OCI-LY1 (cell line): Measurements from ENCODE around the gene CHRM5.
A peak's percentile ranks its signal among the peaks of the same experiment; 100 is the strongest.

ENCODE experiments used
- H2AFZ ChIP-seq: fragments of 200-600 bp; sonication (generic), shearing (Covaris generic); 2 replicates; pipeline ENCODE4 v1.6.0; 2014; ENCODE audit warnings: antibody characterized with exemption, mild to moderate bottlenecking, low read length
- H3F3A ChIP-seq: fragments of 200-600 bp; sonication (generic), shearing (Covaris generic); 2 replicates; pipeline ENCODE4 v1.6.0; 2014; ENCODE audit warnings: mild to moderate bottlenecking, antibody characterized with exemption, low read length, moderate library complexity; ENCODE audit not compliant: insufficient read depth
- H3K27ac ChIP-seq: fragments of 200-600 bp; sonication (generic); 2 replicates; pipeline ENCODE4 v1.5.1; 2014; ENCODE audit warnings: low read length, mixed run types, mild to moderate bottlenecking, low read depth; ENCODE audit not compliant: poor library complexity, severe bottlenecking
- H3K27me3 ChIP-seq: fragments of 200-600 bp; sonication (generic); 2 replicates; pipeline ENCODE4 v1.6.0; 2014; ENCODE audit warnings: antibody characterized with exemption, mild to moderate bottlenecking, low read length, moderate library complexity; ENCODE audit not compliant: insufficient read depth
- H3K36me3 ChIP-seq: fragments of 200-600 bp; sonication (generic); 2 replicates; pipeline ENCODE4 v1.6.1; 2014; ENCODE audit warnings: mild to moderate bottlenecking, antibody characterized with exemption, low read length, moderate library complexity, mixed read lengths; ENCODE audit not compliant: insufficient read depth
- H3K4me1 ChIP-seq: fragments of 200-600 bp; sonication (generic); 2 replicates; pipeline ENCODE4 v1.5.1; 2014; ENCODE audit warnings: mild to moderate bottlenecking, low read length, moderate library complexity; ENCODE audit not compliant: insufficient read depth, severe bottlenecking
- H3K4me2 ChIP-seq: fragments of 200-600 bp; sonication (generic), shearing (Covaris generic); 2 replicates; pipeline ENCODE4 v1.6.1; 2014; ENCODE audit warnings: low read length
- H3K4me3 ChIP-seq: fragments of 200-600 bp; sonication (generic); 2 replicates; pipeline ENCODE4 v1.5.1; 2014; ENCODE audit warnings: low read length, low read depth, mild to moderate bottlenecking, mixed read lengths; ENCODE audit not compliant: poor library complexity, severe bottlenecking
- H3K79me2 ChIP-seq: fragments of 200-600 bp; shearing (Covaris generic); 2 replicates; pipeline ENCODE4 v1.6.1; 2016; ENCODE audit warnings: mixed run types, low read length, mixed read lengths; ENCODE audit not compliant: insufficient read depth
- H3K9ac ChIP-seq: fragments of 200-600 bp; sonication (generic), shearing (Covaris generic); 2 replicates; pipeline ENCODE4 v1.6.1; 2014; ENCODE audit warnings: mild to moderate bottlenecking, low read length, mixed read lengths
- H3K9me2 ChIP-seq: fragments of 200-600 bp; sonication (generic), shearing (Covaris generic); 2 replicates; pipeline ENCODE4 v1.6.1; 2014; ENCODE audit warnings: low read depth, mild to moderate bottlenecking, low read length, mixed read lengths
- H3K9me3 ChIP-seq: fragments of 200-600 bp; shearing (Covaris generic); 2 replicates; pipeline ENCODE4 v1.6.1; 2014; ENCODE audit warnings: low read length, mixed read lengths
- H4K20me1 ChIP-seq: fragments of 200-600 bp; sonication (generic), shearing (Covaris generic); 2 replicates; pipeline ENCODE4 v1.6.0; 2016; ENCODE audit warnings: mild to moderate bottlenecking, low read length; ENCODE audit not compliant: insufficient read depth
- CTCF ChIP-seq: fragments of 200-600 bp; sonication (generic), shearing (Covaris generic); IDR thresholded peaks from 2 replicates; pipeline ENCODE4 v1.5.1; 2017; ENCODE audit warnings: mild to moderate bottlenecking, antibody characterized with exemption, low read length, moderate library complexity, mixed read lengths
- EZH2 ChIP-seq: fragments of 200-600 bp; sonication (generic), shearing (Covaris generic); IDR thresholded peaks from 2 replicates; pipeline ENCODE4 v1.8.0; 2017; ENCODE audit warnings: borderline replicate concordance, mixed run types, mild to moderate bottlenecking, antibody characterized with exemption, low read length, moderate library complexity, mixed read lengths

CHRM5 gene

GRCh38 chr15:34101366-34102174 is 133.3 kb downstream of the CHRM5 start, which contains the start of the genes EMC7 and PGBD4:
Gene EMC7, minus strand, starts transcription at chr15:34101862. Its CDS starts 23 bp downstream, at chr15:34101839.
Gene PGBD4, plus strand, starts transcription at chr15:34102083. Its CDS starts 449 bp downstream, at chr15:34102532.
- H4K20me1 ChIP-seq, result no peaks in the 10 kb centered on the region
- H2AFZ ChIP-seq, result peak within 1 kb of the TSS; percentile 67; the same call in 1 of the 2 replicates
- H3K4me2 ChIP-seq, result peak within 1 kb of the TSS; percentile 99
- H3K4me3 ChIP-seq, result peak within 1 kb of the TSS; percentile 97
- no peaks in the 10 kb centered on the region for H3F3A ChIP-seq
- peaks cover 15% of the 10 kb centered on the region for H3K9me3 ChIP-seq
- peaks cover 24% of the 10 kb centered on the region for H3K4me1 ChIP-seq
- peak within 1 kb of the TSS; percentile 96 for H3K9ac ChIP-seq
- H3K27ac ChIP-seq, result peak within 1 kb of the TSS; percentile 33
- no peaks in the 10 kb centered on the region for H3K27me3 ChIP-seq
- peaks cover 15% of the 10 kb centered on the region for H3K36me3 ChIP-seq
- peaks cover 36% of the 10 kb centered on the region for H3K79me2 ChIP-seq
- TF ChIP-seq EZH2 (no peak), CTCF (no peak)
- no peaks in the 10 kb centered on the region for H3K9me2 ChIP-seq

GRCh38 chr15:34102175-34102925 is 134.1 kb downstream of the CHRM5 start:
- Histone ChIP-seq H2AFZ (peak overlapping the region; percentile 67; the same call in 1 of the 2 replicates), H3K27ac (peak overlapping the region; percentile 18), H3K4me2 (peak overlapping the region; percentile 89), H3K36me3 (peaks cover 15% of the 10 kb centered on the region), H3K4me3 (peak overlapping the region; percentile 97), H3K9me2 (no peaks in the 10 kb centered on the region), H4K20me1 (no peaks in the 10 kb centered on the region), H3K9ac (peak overlapping the region; percentile 73), H3K9me3 (peaks cover 15% of the 10 kb centered on the region), H3F3A (no peaks in the 10 kb centered on the region), H3K79me2 (peaks cover 36% of the 10 kb centered on the region), H3K4me1 (peaks cover 24% of the 10 kb centered on the region), H3K27me3 (no peaks in the 10 kb centered on the region)
- no peak for TF ChIP-seq CTCF

GRCh38 chr15:34106423-34106822 is 138.1 kb downstream of the CHRM5 start:
- Histone ChIP-seq H4K20me1 (no peaks in the 10 kb centered on the region), H3K36me3 (peaks cover 15% of the 10 kb centered on the region), H3K79me2 (peaks cover 1% of the 10 kb centered on the region), H3K4me3 (no peak overlapping the region), H3K9ac (no peak overlapping the region), H2AFZ (no peak overlapping the region), H3K4me2 (no peak overlapping the region), H3K9me2 (no peaks in the 10 kb centered on the region), H3K9me3 (peaks cover 15% of the 10 kb centered on the region), H3K4me1 (peaks cover 8% of the 10 kb centered on the region), H3K27me3 (no peaks in the 10 kb centered on the region), H3F3A (no peaks in the 10 kb centered on the region), H3K27ac (no peak overlapping the region)
- no peak for TF ChIP-seq CTCF
- no peak for TF ChIP-seq EZH2
